ENCODE results near the gene LRPAP1.
"Not testable (repeated sequence)": the region's sequence is repeated elsewhere in the genome, so short reads cannot be mapped to it uniquely, and the experiment has no call there.

LRPAP1 gene

GRCh38 chr4:3531879-3532750 is at the start of gene LRPAP1:
Gene LRPAP1 (minus strand): TSS chr4:3532422. CDS start chr4:3532412, 10 bp downstream.
- Histone ChIP-seq H3K4me3 (ENCODE audit: low read length) (peak within 1 kb of the TSS; percentile 85), H3K27me3 (ENCODE audit: insufficient read depth, low read length) (peaks cover 32% of the 10 kb centered on the region), H3K9ac (ENCODE audit: low read depth, low read length) (peak within 1 kb of the TSS; percentile 84; the same call in 1 of the 2 replicates), H3K27ac (ENCODE audit: low read length) (no peak within 1 kb of the TSS), H3K36me3 (ENCODE audit: insufficient read depth, low read depth, low read length) (peaks cover 13% of the 10 kb centered on the region), H3K9me3 (ENCODE audit: insufficient read depth, low read depth, low read length) (no peaks in the 10 kb centered on the region), H3K4me1 (ENCODE audit: insufficient read depth, low read length) (no peaks in the 10 kb centered on the region)

- H3K27ac ChIP-seq (ENCODE audit: low read length); H3K36me3 ChIP-seq (ENCODE audit: insufficient read depth, low read depth, low read length); H3K27me3 ChIP-seq (ENCODE audit: insufficient read depth, low read length): not testable (repeated sequence)
Measured at GRCh38 chr4:3581334-3582090, 49.3 kb upstream of the LRPAP1 start.

GRCh38 chr4:3580859-3581258 is 48.6 kb upstream of the LRPAP1 start:
- not testable (repeated sequence) for H3K9me3 ChIP-seq (ENCODE audit: insufficient read depth, low read depth, low read length); H3K27ac ChIP-seq (ENCODE audit: low read length); H3K4me3 ChIP-seq (ENCODE audit: low read length); H3K36me3 ChIP-seq (ENCODE audit: insufficient read depth, low read depth, low read length); H3K4me1 ChIP-seq (ENCODE audit: insufficient read depth, low read length); H3K27me3 ChIP-seq (ENCODE audit: insufficient read depth, low read length); H3K9ac ChIP-seq (ENCODE audit: low read depth, low read length)

More at GRCh38 chr4:3581334-3582090, 49.3 kb upstream of the LRPAP1 start:
- not testable (repeated sequence) for H3K4me3 ChIP-seq (ENCODE audit: low read length); H3K9me3 ChIP-seq (ENCODE audit: insufficient read depth, low read depth, low read length); H3K9ac ChIP-seq (ENCODE audit: low read depth, low read length); H3K4me1 ChIP-seq (ENCODE audit: insufficient read depth, low read length)

- not testable (repeated sequence) for H3K27ac ChIP-seq (ENCODE audit: low read length); H3K4me1 ChIP-seq (ENCODE audit: insufficient read depth, low read length); H3K9ac ChIP-seq (ENCODE audit: low read depth, low read length); H3K27me3 ChIP-seq (ENCODE audit: insufficient read depth, low read length); H3K36me3 ChIP-seq (ENCODE audit: insufficient read depth, low read depth, low read length); H3K4me3 ChIP-seq (ENCODE audit: low read length); H3K9me3 ChIP-seq (ENCODE audit: insufficient read depth, low read depth, low read length)
Measured at GRCh38 chr4:3578527-3579144, 46.4 kb upstream of the LRPAP1 start.

GRCh38 chr4:3578052-3578451 is 45.8 kb upstream of the LRPAP1 start:
- H3K9me3 ChIP-seq (ENCODE audit: insufficient read depth, low read depth, low read length); H3K27ac ChIP-seq (ENCODE audit: low read length); H3K4me1 ChIP-seq (ENCODE audit: insufficient read depth, low read length); H3K9ac ChIP-seq (ENCODE audit: low read depth, low read length); H3K27me3 ChIP-seq (ENCODE audit: insufficient read depth, low read length); H3K36me3 ChIP-seq (ENCODE audit: insufficient read depth, low read depth, low read length); H3K4me3 ChIP-seq (ENCODE audit: low read length): not testable (repeated sequence)

- not testable (repeated sequence) for H3K9ac ChIP-seq (ENCODE audit: low read depth, low read length); H3K9me3 ChIP-seq (ENCODE audit: insufficient read depth, low read depth, low read length); H3K4me3 ChIP-seq (ENCODE audit: low read length)
Measured at GRCh38 chr4:3577208-3577892, 45.1 kb upstream of the LRPAP1 start.

GRCh38 chr4:3576533-3577207 is 44.4 kb upstream of the LRPAP1 start:
- not testable (repeated sequence) for H3K27ac ChIP-seq (ENCODE audit: low read length); H3K4me1 ChIP-seq (ENCODE audit: insufficient read depth, low read length); H3K27me3 ChIP-seq (ENCODE audit: insufficient read depth, low read length); H3K9ac ChIP-seq (ENCODE audit: low read depth, low read length); H3K9me3 ChIP-seq (ENCODE audit: insufficient read depth, low read depth, low read length); H3K4me3 ChIP-seq (ENCODE audit: low read length); H3K36me3 ChIP-seq (ENCODE audit: insufficient read depth, low read depth, low read length)

More at GRCh38 chr4:3577208-3577892, 45.1 kb upstream of the LRPAP1 start:
- not testable (repeated sequence) for H3K4me1 ChIP-seq (ENCODE audit: insufficient read depth, low read length); H3K36me3 ChIP-seq (ENCODE audit: insufficient read depth, low read depth, low read length); H3K27ac ChIP-seq (ENCODE audit: low read length); H3K27me3 ChIP-seq (ENCODE audit: insufficient read depth, low read length)

- H3K4me3 ChIP-seq (ENCODE audit: low read length); H3K27me3 ChIP-seq (ENCODE audit: insufficient read depth, low read length); H3K27ac ChIP-seq (ENCODE audit: low read length); H3K9me3 ChIP-seq (ENCODE audit: insufficient read depth, low read depth, low read length); H3K36me3 ChIP-seq (ENCODE audit: insufficient read depth, low read depth, low read length); H3K4me1 ChIP-seq (ENCODE audit: insufficient read depth, low read length); H3K9ac ChIP-seq (ENCODE audit: low read depth, low read length): not testable (repeated sequence)
Measured at GRCh38 chr4:3575426-3576369, 43.5 kb upstream of the LRPAP1 start.

- H3K4me1 ChIP-seq (ENCODE audit: insufficient read depth, low read length); H3K9ac ChIP-seq (ENCODE audit: low read depth, low read length): not testable (repeated sequence)
Measured at GRCh38 chr4:3574865-3575264, 42.6 kb upstream of the LRPAP1 start.

GRCh38 chr4:3574346-3574745 is 42.1 kb upstream of the LRPAP1 start:
- not testable (repeated sequence) for H3K27me3 ChIP-seq (ENCODE audit: insufficient read depth, low read length); H3K36me3 ChIP-seq (ENCODE audit: insufficient read depth, low read depth, low read length); H3K9ac ChIP-seq (ENCODE audit: low read depth, low read length); H3K9me3 ChIP-seq (ENCODE audit: insufficient read depth, low read depth, low read length); H3K27ac ChIP-seq (ENCODE audit: low read length); H3K4me1 ChIP-seq (ENCODE audit: insufficient read depth, low read length); H3K4me3 ChIP-seq (ENCODE audit: low read length)

More at GRCh38 chr4:3574865-3575264, 42.6 kb upstream of the LRPAP1 start:
- H3K36me3 ChIP-seq (ENCODE audit: insufficient read depth, low read depth, low read length); H3K9me3 ChIP-seq (ENCODE audit: insufficient read depth, low read depth, low read length); H3K27me3 ChIP-seq (ENCODE audit: insufficient read depth, low read length); H3K27ac ChIP-seq (ENCODE audit: low read length); H3K4me3 ChIP-seq (ENCODE audit: low read length): not testable (repeated sequence)

Data from iPS-20b (cell line).